Type B pancreatic cell (in vitro differentiated cells): ENCODE results near the gene SPON2. TPM values are rescaled to one million over a fixed set of nuclear protein-coding genes. Genes with fewer than 3 reads are reported as not detected.
A peak's percentile ranks its signal among the peaks of the same experiment; 100 is the strongest.

Experiments used
- DNase-seq: peaks from one replicate; pipeline ENCODE4 v3.0.0; 2021; ENCODE audit warnings: mixed read lengths; ENCODE audit not compliant: unreplicated experiment; ENCODE audit errors: extremely low spot score
- H3K27ac Mint-ChIP-seq: 2 replicates; pipeline ENCODE4 v1.8.0; 2021; ENCODE audit warnings: mild to moderate bottlenecking, mixed read lengths
- H3K27me3 Mint-ChIP-seq: 2 replicates; pipeline ENCODE4 v1.8.0; 2021; ENCODE audit warnings: mixed read lengths
- H3K36me3 Mint-ChIP-seq: 2 replicates; pipeline ENCODE4 v1.8.0; 2021; ENCODE audit warnings: mixed read lengths
- H3K4me1 Mint-ChIP-seq: one replicate; pipeline ENCODE4 v1.8.0; 2021; ENCODE audit warnings: mixed read lengths; ENCODE audit not compliant: unreplicated experiment
- H3K4me3 Mint-ChIP-seq: 2 replicates; pipeline ENCODE4 v1.8.0; 2021; ENCODE audit warnings: mild to moderate bottlenecking, mixed read lengths
- H3K9me3 Mint-ChIP-seq: 2 replicates; pipeline ENCODE4 v1.8.0; 2021; ENCODE audit warnings: mixed read lengths
- CTCF ChIP-seq: fragments of 200-600 bp; sonication (generic); conservative IDR thresholded peaks from 2 replicates; pipeline ENCODE4 v1.5.0; 2021; ENCODE audit warnings: antibody characterized with exemption, mild to moderate bottlenecking
- total RNA-seq: library from RNA; stranded (reverse); gene quantifications from 2 replicates; pipeline ENCODE4 v1.2.1, GENCODE V29; 2021; ENCODE audit warnings: low replicate concordance

The SPON2 gene
- total RNA-seq, 1 donor from 2014 or later: 10.4 TPM

GRCh38 chr4:1174941-1175634, 2.7 kb upstream of the SPON2 start:
- DNase-seq: no peak
- Mint-ChIP-seq H3K9me3 (no peaks in the 10 kb centered on the region), H3K27ac (no peak overlapping the region), H3K36me3 (no peaks in the 10 kb centered on the region), H3K27me3 (peaks cover 37% of the 10 kb centered on the region), H3K4me3 (no peak overlapping the region), H3K4me1 (peaks cover 12% of the 10 kb centered on the region)
- TF ChIP-seq CTCF: no peak

- Mint-ChIP-seq H3K4me3 (peak overlapping the region; percentile 39), H3K4me1 (peaks cover 6% of the 10 kb centered on the region), H3K27me3 (peaks cover 46% of the 10 kb centered on the region), H3K9me3 (no peaks in the 10 kb centered on the region), H3K36me3 (no peaks in the 10 kb centered on the region), H3K27ac (no peak overlapping the region)
- DNase-seq: no peak
- no peak for TF ChIP-seq CTCF
These were observed 781 bp upstream of the SPON2 start for GRCh38 chr4:1172971-1173757.

GRCh38 chr4:1171311-1172227, 814 bp downstream of the SPON2 start:
- Mint-ChIP-seq H3K27me3 (peaks cover 55% of the 10 kb centered on the region), H3K9me3 (no peaks in the 10 kb centered on the region), H3K4me3 (peak overlapping the region; percentile 55), H3K4me1 (peaks cover 11% of the 10 kb centered on the region), H3K27ac (no peak overlapping the region), H3K36me3 (no peaks in the 10 kb centered on the region)
- peak; percentile 18 for TF ChIP-seq CTCF
- DNase-seq: peak; percentile 67

GRCh38 chr4:1170976-1171310, 1.4 kb downstream of the SPON2 start:
- no peak overlapping the region for H3K4me3 Mint-ChIP-seq
- H3K4me1 Mint-ChIP-seq: peaks cover 11% of the 10 kb centered on the region
- H3K9me3 Mint-ChIP-seq: no peaks in the 10 kb centered on the region
- no peak for DNase-seq
- peaks cover 52% of the 10 kb centered on the region for H3K27me3 Mint-ChIP-seq
- H3K27ac Mint-ChIP-seq: no peak overlapping the region
- no peak for TF ChIP-seq CTCF
- no peaks in the 10 kb centered on the region for H3K36me3 Mint-ChIP-seq

GRCh38 chr4:1170156-1170975, 2.0 kb downstream of the SPON2 start:
- TF ChIP-seq CTCF: no peak
- Mint-ChIP-seq H3K36me3 (no peaks in the 10 kb centered on the region), H3K9me3 (no peaks in the 10 kb centered on the region), H3K4me3 (peak overlapping the region; percentile 62), H3K4me1 (peaks cover 11% of the 10 kb centered on the region), H3K27me3 (peaks cover 52% of the 10 kb centered on the region), H3K27ac (no peak overlapping the region)
- peak; percentile 70 for DNase-seq
